Endodermal cell (in vitro differentiated cells): ENCODE data around the gene DNAH8. TPM values are rescaled to one million over a fixed set of nuclear protein-coding genes. Genes with fewer than 3 reads are reported as not detected.
"Not testable (repeated sequence)": the region's sequence is repeated elsewhere in the genome, so short reads cannot be mapped to it uniquely, and the experiment has no call there.

ENCODE experiments used
- DNase-seq: peaks from one replicate; pipeline ENCODE4 v3.0.0-alpha.2; 2017
- H3K27ac ChIP-seq: 2 replicates; pipeline ENCODE4 v1.5.1; 2013; ENCODE audit warnings: mild to moderate bottlenecking, low read depth, low read length, moderate library complexity
- H3K27me3 ChIP-seq: 2 replicates; pipeline ENCODE4 v1.6.1; 2013; ENCODE audit warnings: mild to moderate bottlenecking, low read length, moderate library complexity; ENCODE audit not compliant: insufficient read depth, control insufficient read depth, poor library complexity, severe bottlenecking
- H3K36me3 ChIP-seq: 2 replicates; pipeline ENCODE4 v1.7.0; 2013; ENCODE audit warnings: mild to moderate bottlenecking, low read length, moderate library complexity; ENCODE audit not compliant: control insufficient read depth, insufficient read depth
- H3K4me1 ChIP-seq: one replicate; pipeline ENCODE4 v1.7.0; 2013; ENCODE audit warnings: low read length; ENCODE audit not compliant: control insufficient read depth, insufficient read depth
- H3K4me3 ChIP-seq: 2 replicates; pipeline ENCODE4 v1.5.1; 2013; ENCODE audit warnings: mild to moderate bottlenecking, low read length, moderate library complexity
- H3K9ac ChIP-seq: 2 replicates; pipeline ENCODE4 v1.6.1; 2013; ENCODE audit warnings: mild to moderate bottlenecking, low read length, moderate library complexity; ENCODE audit not compliant: poor library complexity, severe bottlenecking; ENCODE audit errors: extremely low read depth
- H3K9me3 ChIP-seq: 2 replicates; pipeline ENCODE4 v1.6.1; 2013; ENCODE audit warnings: mild to moderate bottlenecking, low read length, moderate library complexity; ENCODE audit not compliant: control insufficient read depth
- H3K27ac Mint-ChIP-seq: 2 replicates; pipeline ENCODE4 v1.8.0; 2020; ENCODE audit warnings: mixed read lengths
- H3K27me3 Mint-ChIP-seq: 2 replicates; pipeline ENCODE4 v1.8.0; 2021; ENCODE audit warnings: mild to moderate bottlenecking, mixed read lengths; ENCODE audit not compliant: insufficient read depth
- H3K36me3 Mint-ChIP-seq: 2 replicates; pipeline ENCODE4 v1.8.0; 2020; ENCODE audit warnings: low read depth, mixed read lengths
- H3K4me1 Mint-ChIP-seq: 2 replicates; pipeline ENCODE4 v1.8.0; 2020; ENCODE audit warnings: mixed read lengths
- H3K4me3 Mint-ChIP-seq: 2 replicates; pipeline ENCODE4 v1.8.0; 2020; ENCODE audit warnings: mild to moderate bottlenecking, moderate library complexity, mixed read lengths
- H3K9me3 Mint-ChIP-seq: 2 replicates; pipeline ENCODE4 v1.8.0; 2020; ENCODE audit warnings: mild to moderate bottlenecking, mixed read lengths
- CTCF ChIP-seq: fragments of 200-600 bp; sonication (generic); conservative IDR thresholded peaks from 2 replicates; pipeline ENCODE4 v1.5.0; 2021; ENCODE audit warnings: antibody characterized with exemption, mild to moderate bottlenecking
- WGBS, 2 experiments: methylation state at CpG; one replicate each; pipeline versions ENCODE4 v1.1.5 to v1.1.7; 2013; ENCODE audit warnings: missing lambda C conversion rate in 2 of 2, mixed read lengths in 1 of 2; ENCODE audit not compliant: insufficient coverage in 1 of 2, insufficient read length in 1 of 2; 5-methylcytosine and 5-hydroxymethylcytosine counted together
- total RNA-seq, 2 donors: library from RNA; stranded (reverse); fragmentation: NEBNext Ultra II Directional in 1 of 2; extraction: Animal tissue kit (Norgen Biotek cat#: 25700) in 1 of 2; gene quantifications; 2 replicates in 1 of 2; 3 replicates in 1 of 2; pipeline ENCODE4 v1.2.1, GENCODE V29; 2021

The DNAH8 gene
- total RNA-seq, 2 donors from 2014 or later = not detected

GRCh38 chr6:38794682-38795081 lies 79.6 kb downstream of the DNAH8 start:
- H3K9me3 Mint-ChIP-seq = no peaks in the 10 kb centered on the region
- 83 to 93% methylated on average over 1 to 3 of the region's 3 CpGs for WGBS, 2 experiments

GRCh38 chr6:38796006-38796405 lies 80.9 kb downstream of the DNAH8 start:
- TF ChIP-seq CTCF = no peak
- DNase-seq = no peak
- Histone ChIP-seq H3K4me3 (no peak overlapping the region), H3K36me3 (no peaks in the 10 kb centered on the region), H3K27ac (no peak overlapping the region), H3K9me3 (no peaks in the 10 kb centered on the region), H3K27me3 (no peaks in the 10 kb centered on the region), H3K4me1 (no peaks in the 10 kb centered on the region), H3K9ac (no peak overlapping the region)
- Mint-ChIP-seq H3K36me3 (no peaks in the 10 kb centered on the region), H3K27ac (no peak overlapping the region), H3K27me3 (peaks cover 5% of the 10 kb centered on the region), H3K9me3 (no peaks in the 10 kb centered on the region), H3K4me1 (peaks cover 22% of the 10 kb centered on the region), H3K4me3 (no peak overlapping the region)
- WGBS, 2 experiments = 93% methylated on average over 3 of the region's 3 CpGs; no CpG with 5 or more reads in 1 of the 2 experiments

More at GRCh38 chr6:38794682-38795081, 79.6 kb downstream of the DNAH8 start:
- Mint-ChIP-seq H3K4me3 (no peak overlapping the region), H3K27ac (no peak overlapping the region), H3K27me3 (peaks cover 5% of the 10 kb centered on the region), H3K36me3 (no peaks in the 10 kb centered on the region), H3K4me1 (peaks cover 22% of the 10 kb centered on the region)
- Histone ChIP-seq H3K9ac (no peak overlapping the region), H3K4me3 (no peak overlapping the region), H3K36me3 (no peaks in the 10 kb centered on the region), H3K27ac (no peak overlapping the region), H3K9me3 (no peaks in the 10 kb centered on the region), H3K27me3 (no peaks in the 10 kb centered on the region), H3K4me1 (no peaks in the 10 kb centered on the region)
- no peak for DNase-seq
- no peak for TF ChIP-seq CTCF

DNA sequence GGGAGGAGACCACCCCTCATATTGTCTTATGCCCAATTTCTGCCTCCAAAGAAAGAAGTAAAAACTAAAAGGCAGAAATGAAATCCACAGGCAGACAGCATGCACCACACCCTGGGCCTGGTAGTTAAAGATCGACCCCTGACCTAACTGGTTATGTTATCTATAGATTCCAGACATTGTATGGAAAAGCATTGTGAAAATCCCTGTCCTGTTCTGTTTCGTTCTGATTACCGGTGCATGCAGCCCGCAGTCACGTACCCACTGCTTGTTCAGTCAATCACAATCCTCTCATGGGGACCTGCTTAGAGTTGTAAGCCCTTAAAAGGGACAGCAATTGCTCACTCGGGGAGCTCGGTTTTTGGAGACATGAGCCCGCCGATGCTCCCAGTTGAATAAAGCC lies 81.3 kb downstream of the DNAH8 start:
- H3K36me3 Mint-ChIP-seq, H3K4me1 ChIP-seq, H3K9ac ChIP-seq, H3K27ac ChIP-seq, H3K4me3 Mint-ChIP-seq, DNase-seq, H3K27ac Mint-ChIP-seq, H3K9me3 Mint-ChIP-seq, H3K9me3 ChIP-seq, H3K4me3 ChIP-seq, H3K36me3 ChIP-seq, H3K27me3 Mint-ChIP-seq, H3K27me3 ChIP-seq: not testable (repeated sequence)
- WGBS, 2 experiments = 90 to 99% methylated on average over 9 of the region's 9 CpGs
- H3K4me1 Mint-ChIP-seq = peaks cover 22% of the 10 kb centered on the region

DNA sequence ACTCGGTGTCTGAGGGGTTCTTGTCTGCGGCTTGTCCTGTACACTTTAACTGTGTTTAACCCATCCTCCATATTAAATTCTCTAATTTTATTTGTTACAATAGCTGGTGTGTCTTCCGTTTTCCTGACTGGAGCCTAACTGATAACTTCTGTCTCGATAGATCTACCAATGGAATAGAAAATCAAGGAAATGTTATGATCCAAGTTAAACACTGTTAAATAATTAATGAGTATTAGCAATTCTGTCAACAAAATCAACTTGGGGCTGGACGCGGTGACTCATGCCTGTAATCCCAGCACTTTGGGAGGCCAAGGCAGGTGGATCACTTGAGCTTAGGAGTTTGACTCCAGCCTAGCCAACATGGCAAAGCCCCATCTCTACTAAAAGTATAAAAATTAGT lies 81.7 kb downstream of the DNAH8 start:
- Histone ChIP-seq H3K9ac (no peak overlapping the region), H3K4me3 (no peak overlapping the region), H3K27ac (no peak overlapping the region), H3K9me3 (no peaks in the 10 kb centered on the region), H3K36me3 (no peaks in the 10 kb centered on the region), H3K4me1 (no peaks in the 10 kb centered on the region), H3K27me3 (no peaks in the 10 kb centered on the region)
- Mint-ChIP-seq H3K4me3 (no peak overlapping the region), H3K27ac (no peak overlapping the region), H3K9me3 (no peaks in the 10 kb centered on the region), H3K36me3 (no peaks in the 10 kb centered on the region), H3K4me1 (peaks cover 22% of the 10 kb centered on the region), H3K27me3 (peaks cover 5% of the 10 kb centered on the region)
- no peak for DNase-seq
- no peak for TF ChIP-seq CTCF
- WGBS, 2 experiments = 94 to 100% methylated on average over 1 to 6 of the region's 6 CpGs
